ENCODE data around the gene SF3A1. TPM values are rescaled to one million over a fixed set of nuclear protein-coding genes. Genes with fewer than 3 reads are reported as not detected.

The SF3A1 gene
- total and polyA plus RNA-seq, 3 donors from 2014 or later, result 159 to 272 (median 174) TPM

DNA sequence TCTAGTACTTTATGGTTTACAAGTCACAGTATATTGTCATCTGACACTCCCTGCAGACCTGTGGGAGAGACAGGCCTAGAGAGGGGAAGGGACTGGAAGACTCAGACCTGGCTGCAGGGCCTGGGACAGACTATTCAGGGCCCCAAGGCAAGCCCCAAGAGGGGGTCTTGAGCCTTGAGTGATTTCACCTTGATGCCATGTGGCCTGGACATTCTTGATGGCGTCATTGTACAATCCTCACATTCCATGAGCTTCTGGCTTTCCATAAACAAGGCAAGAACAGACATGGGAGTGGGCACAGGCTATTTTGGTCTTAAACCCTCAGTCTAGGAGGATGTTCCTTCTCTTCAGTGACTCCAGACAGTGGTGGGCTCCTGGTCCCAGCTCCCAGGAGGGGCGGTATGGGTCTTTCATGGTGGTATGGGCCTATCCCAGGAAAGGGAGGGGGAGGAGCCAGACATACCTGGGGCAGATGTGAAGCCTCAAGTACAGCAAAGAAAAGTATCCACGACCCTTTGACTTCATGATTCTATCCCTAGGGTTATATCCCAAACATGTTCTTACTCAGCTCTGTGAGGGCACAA is 28.1 kb downstream of the SF3A1 start:
- Histone ChIP-seq H3K9me3 (no peaks in the 10 kb centered on the region), H3K27ac (no peak overlapping the region), H3K4me3 (no peak overlapping the region), H3K36me3 (ENCODE audit: low read depth, missing control alignments) (no peaks in the 10 kb centered on the region), H3K27me3 (no peaks in the 10 kb centered on the region), H3K4me1 (peaks cover 23% of the 10 kb centered on the region)
- TF ChIP-seq POLR2A (IDR thresholded peaks at IDR 0.05), result no peak
- TF ChIP-seq, protein P1, sequence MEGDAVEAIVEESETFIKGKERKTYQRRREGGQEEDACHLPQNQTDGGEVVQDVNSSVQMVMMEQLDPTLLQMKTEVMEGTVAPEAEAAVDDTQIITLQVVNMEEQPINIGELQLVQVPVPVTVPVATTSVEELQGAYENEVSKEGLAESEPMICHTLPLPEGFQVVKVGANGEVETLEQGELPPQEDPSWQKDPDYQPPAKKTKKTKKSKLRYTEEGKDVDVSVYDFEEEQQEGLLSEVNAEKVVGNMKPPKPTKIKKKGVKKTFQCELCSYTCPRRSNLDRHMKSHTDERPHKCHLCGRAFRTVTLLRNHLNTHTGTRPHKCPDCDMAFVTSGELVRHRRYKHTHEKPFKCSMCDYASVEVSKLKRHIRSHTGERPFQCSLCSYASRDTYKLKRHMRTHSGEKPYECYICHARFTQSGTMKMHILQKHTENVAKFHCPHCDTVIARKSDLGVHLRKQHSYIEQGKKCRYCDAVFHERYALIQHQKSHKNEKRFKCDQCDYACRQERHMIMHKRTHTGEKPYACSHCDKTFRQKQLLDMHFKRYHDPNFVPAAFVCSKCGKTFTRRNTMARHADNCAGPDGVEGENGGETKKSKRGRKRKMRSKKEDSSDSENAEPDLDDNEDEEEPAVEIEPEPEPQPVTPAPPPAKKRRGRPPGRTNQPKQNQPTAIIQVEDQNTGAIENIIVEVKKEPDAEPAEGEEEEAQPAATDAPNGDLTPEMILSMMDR (IDR thresholded peaks at IDR 0.05), result no peak
- 70 to 86% methylated on average over 3 of the region's 3 CpGs for WGBS, 2 donors
- no peak for DNase-seq
- intact Hi-C loops (cut with DNase I; ENCODE audit: low total_unique reads), result no loop called here

DNA sequence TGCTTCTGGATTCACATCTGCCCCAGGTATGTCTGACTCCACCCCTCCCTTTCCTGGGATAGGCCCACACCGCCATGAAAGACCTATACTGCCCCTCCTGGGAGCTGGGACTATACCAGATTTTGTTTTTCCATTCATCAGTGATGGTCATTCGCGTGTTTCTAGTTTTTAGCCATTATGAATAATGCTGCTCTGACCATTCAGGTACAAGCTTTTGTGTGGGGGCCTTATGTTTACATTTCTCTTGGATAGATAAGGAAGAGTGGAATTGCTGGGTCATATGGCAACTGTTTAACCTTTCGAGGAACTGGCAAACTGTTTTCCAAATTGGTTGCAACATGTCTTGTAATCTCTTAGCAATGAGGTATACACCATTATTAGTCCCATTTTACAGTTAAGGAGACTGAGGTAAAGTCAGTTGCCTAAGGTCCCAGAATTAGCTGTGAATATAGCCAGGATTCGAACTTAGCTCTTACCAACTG is 28.8 kb downstream of the SF3A1 start:
- no peak for TF ChIP-seq POLR2A (IDR thresholded peaks at IDR 0.05)
- TF ChIP-seq, protein P1 (IDR thresholded peaks at IDR 0.05), result no peak
- no peak for DNase-seq
- Histone ChIP-seq H3K4me3 (no peak overlapping the region), H3K4me1 (peaks cover 28% of the 10 kb centered on the region), H3K9me3 (no peaks in the 10 kb centered on the region), H3K36me3 (ENCODE audit: low read depth, missing control alignments) (no peaks in the 10 kb centered on the region), H3K27me3 (no peaks in the 10 kb centered on the region), H3K27ac (no peak overlapping the region)
- intact Hi-C loops (cut with DNase I; ENCODE audit: low total_unique reads), result no loop called here
- 60 to 77% methylated on average over 5 of the region's 5 CpGs for WGBS, 2 donors

DNA sequence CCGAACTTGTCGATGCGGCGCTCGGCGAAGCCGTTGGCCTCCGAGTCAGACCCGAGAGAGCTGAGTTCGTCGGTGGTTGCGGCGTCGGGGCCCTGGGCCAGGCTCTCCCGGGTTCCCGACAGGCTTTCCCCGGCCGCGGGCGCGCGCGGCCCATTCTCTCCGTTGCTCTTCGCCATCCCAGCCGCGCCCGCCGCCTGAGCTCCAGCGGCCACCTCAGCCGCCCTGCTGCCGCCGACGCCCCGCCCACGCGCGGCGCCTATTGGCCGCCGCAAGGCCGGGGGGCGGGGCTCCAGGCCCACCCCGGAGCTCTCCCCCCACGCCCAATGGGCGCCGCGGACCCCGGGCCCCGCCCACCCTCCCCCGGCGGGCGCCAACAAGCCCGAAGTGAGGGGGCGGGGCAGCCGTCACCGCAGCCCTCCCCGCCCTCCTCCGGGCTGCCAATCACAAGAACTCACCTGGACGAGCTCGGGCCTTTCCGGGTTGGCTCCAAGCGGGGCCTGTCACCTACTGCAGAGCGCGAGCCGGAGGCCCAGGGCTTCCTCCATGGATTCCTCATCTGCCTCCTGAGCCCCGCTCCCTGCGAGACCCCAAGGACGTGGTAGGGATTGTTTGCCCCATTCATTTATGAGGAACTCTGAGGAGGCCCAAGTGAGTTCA is 29.9 kb downstream of the SF3A1 start, which contains the start of gene TBC1D10A:
Gene TBC1D10A (minus strand): TSS at position 236 of the 657 bp plus-strand sequence. CDS start 60 bp downstream, at position 176.
- H3K9me3 ChIP-seq, result no peaks in the 10 kb centered on the region
- peak within 1 kb of the TSS; percentile 87 to 98 for H3K4me3 ChIP-seq
- no peaks in the 10 kb centered on the region for H3K27me3 ChIP-seq
- DNase-seq, result peak; percentile 96
- TF ChIP-seq POLR2A (IDR thresholded peaks at IDR 0.05), result peak; percentile 73
- TF ChIP-seq, protein P1 (IDR thresholded peaks at IDR 0.05), result no peak
- 1% methylated on average over 52 of the region's 69 CpGs; no CpG with 5 or more reads in 1 of the 2 donors for WGBS, 2 donors
- peak within 1 kb of the TSS; percentile 84 to 88 for H3K27ac ChIP-seq
- no peaks in the 10 kb centered on the region for H3K36me3 ChIP-seq (ENCODE audit: low read depth, missing control alignments)
- intact Hi-C loops (cut with DNase I; ENCODE audit: low total_unique reads), result no loop called here
- H3K4me1 ChIP-seq, result peaks cover 30% of the 10 kb centered on the region

DNA sequence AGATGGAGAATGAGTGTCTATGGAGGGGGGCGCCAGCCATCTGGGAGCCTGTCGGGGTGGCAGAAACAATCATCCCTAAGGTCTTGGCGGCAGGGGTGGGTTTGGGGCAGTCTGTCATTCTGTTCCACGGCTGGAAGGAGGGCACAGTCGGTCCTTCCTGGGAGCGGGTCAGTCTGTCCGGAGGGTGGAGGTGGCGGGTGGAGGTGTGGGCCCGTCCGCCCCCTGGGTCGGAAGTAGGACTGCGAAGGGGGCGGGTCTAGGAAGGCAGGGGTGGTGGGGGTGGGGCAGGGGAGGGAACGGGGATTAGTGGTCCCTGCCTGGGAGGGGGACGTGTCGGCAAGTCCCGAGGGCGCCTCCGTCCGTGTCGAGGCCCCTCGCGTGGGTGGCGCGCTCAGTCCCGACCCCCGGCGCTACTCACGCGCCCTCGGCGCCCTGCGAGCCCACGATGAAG is 30.4 kb downstream of the SF3A1 start:
- 1 to 2% methylated on average over 10 to 33 of the region's 34 CpGs for WGBS, 2 donors
- no peak for TF ChIP-seq POLR2A (IDR thresholded peaks at IDR 0.05)
- TF ChIP-seq, protein P1 (IDR thresholded peaks at IDR 0.05), result no peak
- H3K36me3 ChIP-seq (ENCODE audit: low read depth, missing control alignments), result no peaks in the 10 kb centered on the region
- H3K27me3 ChIP-seq, result no peaks in the 10 kb centered on the region
- peak; percentile 58 for DNase-seq
- peaks cover 36% of the 10 kb centered on the region for H3K4me1 ChIP-seq
- peak overlapping the region; percentile 84 to 88 for H3K27ac ChIP-seq
- H3K4me3 ChIP-seq, result peak overlapping the region; percentile 87 to 98
- no peaks in the 10 kb centered on the region for H3K9me3 ChIP-seq
- intact Hi-C loops (cut with DNase I; ENCODE audit: low total_unique reads), result no loop called here

Data from testis (tissue), 3 donors.